Dermis blood vessel endothelial cell (primary cell): ENCODE data around the gene MKNK1. TPM values are rescaled to one million over a fixed set of nuclear protein-coding genes. Genes with fewer than 3 reads are reported as not detected.

Experiments used
- DNase-seq: peaks from one replicate; pipeline ENCODE4 v3.0.0; 2010
- total RNA-seq: library from RNA; depleted of rRNA; stranded (reverse); fragments of >200 nt; gene quantifications from 2 replicates; pipeline ENCODE4 v1.2.3, GENCODE V29; 2014

The MKNK1 gene
- total RNA-seq, 1 donor from 2014 or later: 26.4 TPM

- DNase-seq: no peak
Observed at GRCh38 chr1:46536527-46536926, 67.5 kb downstream of the MKNK1 start.

GRCh38 chr1:46535063-46535462 is 69.0 kb downstream of the MKNK1 start:
- DNase-seq: peak; percentile 45

- DNase-seq: peak; percentile 58
Observed at GRCh38 chr1:46533179-46533864, 70.7 kb downstream of the MKNK1 start.

- peak; percentile 73 for DNase-seq
Observed at GRCh38 chr1:46532498-46533178, 71.4 kb downstream of the MKNK1 start.

GRCh38 chr1:46532095-46532494 is 72.0 kb downstream of the MKNK1 start:
- no peak for DNase-seq

- DNase-seq: peak; percentile 16
Observed at GRCh38 chr1:46530791-46531409, 73.2 kb downstream of the MKNK1 start.

GRCh38 chr1:46530311-46530710 is 73.8 kb downstream of the MKNK1 start:
- no peak for DNase-seq

- DNase-seq: no peak
Observed at GRCh38 chr1:46529031-46529630, 74.9 kb downstream of the MKNK1 start.

- no peak for DNase-seq
Observed at GRCh38 chr1:46528297-46528955, 75.6 kb downstream of the MKNK1 start.

- peak; percentile 84 for DNase-seq
Observed at GRCh38 chr1:46527474-46528296, 76.4 kb downstream of the MKNK1 start.

- no peak for DNase-seq
Observed at GRCh38 chr1:46526691-46527291, 77.3 kb downstream of the MKNK1 start.

GRCh38 chr1:46526013-46526690 is 77.9 kb downstream of the MKNK1 start:
- no peak for DNase-seq

GRCh38 chr1:46525253-46525983 is 78.7 kb downstream of the MKNK1 start:
- no peak for DNase-seq

GRCh38 chr1:46524843-46525242 is 79.2 kb downstream of the MKNK1 start:
- DNase-seq: no peak

GRCh38 chr1:46523496-46524353 is 80.3 kb downstream of the MKNK1 start:
- DNase-seq: no peak

- no peak for DNase-seq
Observed at GRCh38 chr1:46522969-46523320, 81.1 kb downstream of the MKNK1 start.

- no peak for DNase-seq
Observed at GRCh38 chr1:46522184-46522968, 81.7 kb downstream of the MKNK1 start.

- DNase-seq: no peak
Observed at GRCh38 chr1:46521414-46521813, 82.7 kb downstream of the MKNK1 start.
